Suprapubic skin (tissue), 3 donors: Measurements from ENCODE around the gene ELSPBP1.

Experiments used
- POLR2A ChIP-seq, 2 donors: fragments of 450-650 bp; IDR thresholded peaks; one replicate each; pipeline ENCODE4 v1.6.1; 2017; ENCODE audit warnings: antibody characterized with exemption in 2 of 2, mild to moderate bottlenecking in 2 of 2, moderate library complexity in 2 of 2
- TF ChIP-seq, protein P1 (sequence below), 2 donors: fragments of 200-600 bp in 1 of 2; fragments of 450-650 bp in 1 of 2; sonication (generic) in 1 of 2; IDR thresholded peaks; one replicate each; pipeline ENCODE4 v1.5.1; 2016 to 2019; ENCODE audit warnings: antibody characterized with exemption in 2 of 2, mild to moderate bottlenecking in 1 of 2, moderate library complexity in 1 of 2

DNA sequence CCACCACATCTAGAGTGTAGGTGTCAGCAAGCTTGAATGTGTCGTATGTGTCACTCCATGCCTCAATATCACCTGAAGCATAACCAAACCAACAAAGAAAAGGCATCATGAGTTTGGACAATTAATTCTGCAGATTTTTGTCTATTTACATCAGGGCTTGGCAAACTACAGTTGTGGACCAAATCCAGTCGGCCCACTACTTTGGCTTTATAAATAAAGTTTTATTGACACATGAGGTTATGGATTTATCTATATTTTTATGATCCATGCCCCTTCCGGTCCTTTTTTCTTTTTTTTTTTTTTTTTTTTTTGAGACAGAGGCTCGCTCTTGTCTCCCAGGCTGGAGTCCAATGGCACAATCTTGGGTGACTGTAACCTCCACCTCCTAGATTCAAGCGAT lies 58.6 kb downstream of the ELSPBP1 start:
- no peak for TF ChIP-seq POLR2A (IDR thresholded peaks at IDR 0.05)
- TF ChIP-seq, protein P1, sequence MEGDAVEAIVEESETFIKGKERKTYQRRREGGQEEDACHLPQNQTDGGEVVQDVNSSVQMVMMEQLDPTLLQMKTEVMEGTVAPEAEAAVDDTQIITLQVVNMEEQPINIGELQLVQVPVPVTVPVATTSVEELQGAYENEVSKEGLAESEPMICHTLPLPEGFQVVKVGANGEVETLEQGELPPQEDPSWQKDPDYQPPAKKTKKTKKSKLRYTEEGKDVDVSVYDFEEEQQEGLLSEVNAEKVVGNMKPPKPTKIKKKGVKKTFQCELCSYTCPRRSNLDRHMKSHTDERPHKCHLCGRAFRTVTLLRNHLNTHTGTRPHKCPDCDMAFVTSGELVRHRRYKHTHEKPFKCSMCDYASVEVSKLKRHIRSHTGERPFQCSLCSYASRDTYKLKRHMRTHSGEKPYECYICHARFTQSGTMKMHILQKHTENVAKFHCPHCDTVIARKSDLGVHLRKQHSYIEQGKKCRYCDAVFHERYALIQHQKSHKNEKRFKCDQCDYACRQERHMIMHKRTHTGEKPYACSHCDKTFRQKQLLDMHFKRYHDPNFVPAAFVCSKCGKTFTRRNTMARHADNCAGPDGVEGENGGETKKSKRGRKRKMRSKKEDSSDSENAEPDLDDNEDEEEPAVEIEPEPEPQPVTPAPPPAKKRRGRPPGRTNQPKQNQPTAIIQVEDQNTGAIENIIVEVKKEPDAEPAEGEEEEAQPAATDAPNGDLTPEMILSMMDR (IDR thresholded peaks at IDR 0.05), result no peak
